Measurements from ENCODE around the gene FHIT.

The FHIT gene

DNA sequence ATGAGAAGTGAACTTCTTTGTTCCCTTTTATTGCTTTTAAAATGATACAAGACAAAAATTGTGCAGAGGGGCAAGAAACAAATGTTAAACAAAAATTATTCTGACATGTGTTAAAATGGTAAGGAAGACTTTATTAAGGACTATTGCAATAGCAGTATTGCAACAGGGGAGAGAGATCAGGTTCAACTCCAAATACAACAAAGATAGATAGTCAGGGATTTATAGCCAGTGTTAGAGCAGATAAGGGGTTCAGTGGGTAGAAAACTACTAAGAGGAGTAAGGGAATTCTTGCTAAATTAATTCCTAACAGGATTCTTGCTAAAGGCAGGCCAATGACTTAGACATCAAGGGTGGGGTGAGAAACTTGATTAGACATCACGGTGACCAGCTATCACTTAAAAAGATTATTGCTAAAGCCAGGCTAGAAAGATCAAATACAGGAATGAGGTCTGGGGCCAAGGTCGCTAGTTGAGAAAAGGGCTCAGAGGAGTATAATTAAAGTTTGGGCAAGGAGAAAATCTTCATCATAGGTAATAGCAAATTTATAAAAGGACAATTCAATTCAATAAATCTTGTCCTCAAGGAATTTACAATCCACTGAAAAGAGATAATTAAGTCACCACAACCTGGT, 81.5 kb downstream of the FHIT start:
- DNase-seq (ENCODE audit: low read depth, low spot score), result no peak

GRCh38 chr3:61168286-61168685, 83.0 kb downstream of the FHIT start:
- no peak for DNase-seq (ENCODE audit: low read depth, low spot score)

GRCh38 chr3:61162965-61163364, 88.3 kb downstream of the FHIT start:
- DNase-seq (ENCODE audit: low read depth, low spot score), result no peak

- no peak for DNase-seq (ENCODE audit: low read depth, low spot score)
Observed at GRCh38 chr3:61158667-61159066, 92.6 kb downstream of the FHIT start.

DNA sequence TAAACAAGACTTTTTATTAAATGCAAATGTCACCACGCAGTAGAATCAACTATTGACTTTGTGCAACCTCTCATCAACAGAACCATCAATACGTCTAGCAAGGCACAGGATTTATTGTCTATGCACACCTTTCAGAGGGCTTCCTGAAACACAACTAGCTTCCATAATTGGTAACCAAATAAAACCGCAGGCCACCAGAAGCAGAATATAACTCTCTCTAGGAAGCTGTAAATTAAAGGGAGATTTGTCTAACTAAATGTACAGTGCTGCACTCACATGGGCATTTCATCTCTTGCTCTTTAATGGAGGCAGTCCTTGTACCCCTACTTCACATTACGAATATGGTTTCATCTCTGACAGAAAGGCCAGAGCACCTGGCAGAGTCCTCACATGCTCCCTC, 93.0 kb downstream of the FHIT start:
- no peak for DNase-seq (ENCODE audit: low read depth, low spot score)

GRCh38 chr3:61157414-61157813, 93.8 kb downstream of the FHIT start:
- DNase-seq (ENCODE audit: low read depth, low spot score), result no peak

GRCh38 chr3:61155701-61156292, 95.5 kb downstream of the FHIT start:
- peak; percentile 48 for DNase-seq (ENCODE audit: low read depth, low spot score)

DNA sequence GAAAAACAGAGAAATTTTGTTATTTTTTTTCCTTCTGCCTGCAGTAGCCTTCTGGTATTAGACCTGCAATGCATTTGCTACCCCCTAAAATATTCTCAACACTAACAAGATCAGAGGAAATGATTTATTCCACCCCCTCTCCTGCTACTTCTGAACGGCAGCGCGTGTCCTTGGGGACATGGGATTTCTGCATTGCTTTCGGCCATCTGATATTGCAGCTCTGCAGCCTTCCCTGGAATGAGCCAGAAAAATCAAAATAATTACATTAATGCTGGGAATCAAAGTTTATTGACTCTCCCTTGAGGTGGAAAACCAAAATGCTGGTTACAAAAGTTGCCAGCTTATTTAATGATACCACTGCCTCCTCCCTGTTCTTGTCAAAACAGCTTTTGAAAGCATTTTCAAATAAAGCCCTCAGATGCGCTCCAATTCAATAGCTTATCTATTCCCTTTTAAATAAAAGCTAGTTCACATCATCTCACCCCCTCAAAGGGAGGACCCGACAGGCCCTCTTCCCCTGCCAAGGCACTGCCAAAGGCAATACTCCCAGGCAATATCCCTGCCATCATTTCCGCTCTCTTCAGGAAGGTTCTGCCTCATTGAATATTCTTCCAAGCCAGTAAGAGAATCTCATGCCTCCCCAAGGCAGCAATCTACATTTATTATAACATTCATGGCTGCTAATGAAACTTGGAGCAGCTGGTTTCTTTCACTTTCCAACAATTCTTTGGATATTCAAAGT, 96.6 kb downstream of the FHIT start:
- no peak for DNase-seq (ENCODE audit: low read depth, low spot score)

DNA sequence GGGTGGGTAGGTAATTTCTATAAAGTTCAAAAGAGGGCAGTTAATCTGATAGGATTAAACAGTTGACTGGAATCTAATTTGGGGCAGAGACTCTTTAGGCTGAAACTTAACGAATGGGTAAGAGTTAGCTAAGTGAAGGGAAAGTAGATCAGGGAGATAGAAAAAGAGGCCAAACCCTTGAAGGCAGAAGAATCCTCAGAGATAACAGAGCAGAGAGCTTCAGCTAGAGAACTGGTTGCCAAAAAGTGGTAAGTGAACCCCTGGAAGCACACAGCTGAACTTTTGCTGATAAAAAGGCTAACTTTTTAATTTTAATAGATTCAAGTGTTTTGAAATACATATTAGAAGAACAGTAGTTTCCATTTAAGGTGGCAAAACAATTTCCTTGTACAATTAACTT, 99.2 kb downstream of the FHIT start:
- no peak for DNase-seq (ENCODE audit: low read depth, low spot score)

GRCh38 chr3:61149236-61149635, 102.0 kb downstream of the FHIT start:
- no peak for DNase-seq (ENCODE audit: low read depth, low spot score)

- peak; percentile 7 for DNase-seq (ENCODE audit: low read depth, low spot score)
Observed at GRCh38 chr3:61146010-61146890, 105.0 kb downstream of the FHIT start.

DNA sequence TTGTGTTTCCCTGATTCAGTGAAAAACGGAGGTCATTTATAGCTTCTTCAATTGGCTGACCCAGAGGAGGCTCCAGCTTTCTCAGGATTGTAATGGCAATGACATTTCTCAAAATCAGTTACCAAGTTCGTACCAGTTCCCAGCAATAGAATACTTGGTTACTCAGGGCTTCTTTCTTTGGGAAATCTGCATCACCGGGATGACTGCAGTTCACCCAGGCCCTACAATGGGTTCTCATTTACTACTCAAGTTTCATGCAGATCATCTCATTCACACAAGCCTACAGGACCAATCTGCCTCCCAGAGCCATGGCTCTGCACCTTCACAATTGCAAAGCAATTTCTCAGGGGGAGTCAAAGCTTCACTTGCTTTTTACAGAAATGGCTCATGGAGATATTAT, 109.6 kb downstream of the FHIT start:
- DNase-seq (ENCODE audit: low read depth, low spot score), result peak; percentile 3

- peak; percentile 20 for DNase-seq (ENCODE audit: low read depth, low spot score)
Observed at GRCh38 chr3:61141227-61141626, 110.0 kb downstream of the FHIT start.

GRCh38 chr3:61139686-61140085, 111.6 kb downstream of the FHIT start:
- DNase-seq (ENCODE audit: low read depth, low spot score), result no peak

DNA sequence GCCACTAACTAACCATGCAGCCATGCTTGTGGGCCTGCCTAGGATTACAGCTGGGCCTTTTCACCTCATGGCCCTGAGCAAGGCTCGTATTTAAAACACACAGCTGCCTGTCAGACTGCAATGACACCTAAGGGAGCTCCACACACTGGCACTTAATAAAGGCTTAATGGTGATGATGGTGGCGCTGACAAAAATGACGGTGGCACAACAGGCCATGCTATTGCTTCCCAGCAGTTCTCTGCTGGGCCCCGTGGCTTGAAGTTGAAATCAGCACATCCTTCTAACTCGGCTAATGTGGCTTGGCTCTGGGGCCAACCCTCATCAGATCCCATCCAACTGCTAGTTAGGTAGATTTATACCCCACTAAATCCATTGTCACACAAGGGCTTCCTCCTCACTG, 112.9 kb downstream of the FHIT start:
- no peak for DNase-seq (ENCODE audit: low read depth, low spot score)

DNA sequence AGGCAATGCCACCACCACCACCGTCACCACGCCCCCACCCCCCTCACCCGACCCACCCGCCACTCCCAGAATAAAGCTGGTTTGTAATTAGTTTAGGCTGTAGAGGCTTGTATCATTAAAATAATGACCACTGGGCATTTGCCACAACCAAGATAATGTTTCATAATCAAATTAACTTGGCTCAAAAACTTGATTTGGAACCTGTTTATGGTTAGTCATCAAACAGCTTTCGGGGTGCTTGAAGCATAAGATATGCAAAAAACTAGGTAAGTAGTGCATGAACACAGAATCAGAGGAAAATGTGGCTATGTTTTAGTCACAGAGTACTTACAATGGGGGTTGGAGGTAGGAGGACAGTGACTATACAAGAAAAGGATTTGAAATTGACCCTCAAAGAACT, 115.1 kb downstream of the FHIT start:
- no peak for DNase-seq (ENCODE audit: low read depth, low spot score)

DNA sequence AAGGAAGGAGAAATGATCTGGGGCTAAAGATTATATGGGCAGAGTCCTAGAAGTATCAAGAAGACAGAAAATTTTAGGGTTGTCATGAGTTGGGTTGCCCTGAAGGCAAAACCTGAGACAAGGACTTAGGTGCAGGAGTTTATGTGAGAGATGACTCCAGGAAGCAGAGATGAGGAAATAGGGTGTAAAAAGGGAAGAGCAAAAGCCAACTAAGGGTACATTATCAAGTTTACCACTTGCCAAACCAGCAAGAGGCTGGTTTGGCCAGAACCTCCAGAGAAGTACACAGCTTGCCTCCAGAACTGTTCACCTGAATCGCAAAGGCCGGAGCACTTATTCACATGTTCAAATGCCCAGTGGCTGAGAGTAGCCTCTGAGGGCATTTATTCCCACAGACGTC, 116.7 kb downstream of the FHIT start:
- DNase-seq (ENCODE audit: low read depth, low spot score), result no peak

- no peak for DNase-seq (ENCODE audit: low read depth, low spot score)
Observed at GRCh38 chr3:61132062-61132461, 119.2 kb downstream of the FHIT start.

GRCh38 chr3:61118830-61119229, 132.4 kb downstream of the FHIT start:
- no peak for DNase-seq (ENCODE audit: low read depth, low spot score)

GRCh38 chr3:61117045-61117898, 134.0 kb downstream of the FHIT start:
- DNase-seq (ENCODE audit: low read depth, low spot score), result no peak

GRCh38 chr3:61114316-61114953, 136.8 kb downstream of the FHIT start:
- DNase-seq (ENCODE audit: low read depth, low spot score), result peak; percentile 52

Data from astrocyte of the hippocampus (primary cell).